Measurements from ENCODE around the gene NOS1.
"Not testable (repeated sequence)": the region's sequence is repeated elsewhere in the genome, so short reads cannot be mapped to it uniquely, and the experiment has no call there.

NOS1 gene

DNA sequence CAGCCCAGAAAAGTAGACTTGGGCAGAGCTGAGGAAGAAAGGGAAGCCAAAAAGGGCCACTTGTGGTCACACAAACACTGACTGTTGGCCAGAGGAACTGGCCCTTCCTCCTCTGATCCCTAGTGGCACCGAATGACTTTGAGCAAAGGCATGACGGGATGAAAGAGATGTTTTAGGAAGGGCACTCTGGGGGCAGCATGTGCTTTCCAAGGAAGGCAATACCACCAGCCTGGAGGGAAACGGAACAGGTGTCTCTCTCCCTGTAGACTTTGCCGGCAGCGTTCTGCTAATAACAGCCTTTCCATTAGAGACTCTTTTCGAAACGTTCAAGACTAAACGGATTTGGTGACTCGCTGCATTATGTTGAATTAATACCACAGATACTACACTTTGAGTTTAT lies 158.9 kb downstream of the NOS1 start:
- DNase-seq = no peak

DNA sequence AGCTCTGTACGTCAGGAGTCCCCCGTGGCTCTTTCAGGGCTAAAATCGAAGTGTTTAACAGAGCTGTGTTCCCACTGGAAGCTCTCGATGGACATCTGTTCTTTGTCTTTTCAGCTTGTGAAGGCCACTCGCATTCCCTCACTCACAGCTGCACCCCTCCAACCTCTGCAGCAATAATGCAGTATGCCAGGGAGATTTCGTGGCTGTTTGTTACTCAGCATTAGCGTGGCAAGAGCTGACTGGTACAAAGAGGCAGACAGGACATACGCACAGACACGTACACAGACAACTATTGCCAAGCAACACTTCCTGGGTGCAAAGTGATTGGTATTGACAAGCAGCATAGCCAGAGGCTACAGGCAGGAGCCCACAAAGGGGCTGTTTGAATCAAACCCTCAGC lies 159.4 kb downstream of the NOS1 start:
- no peak for DNase-seq

DNA sequence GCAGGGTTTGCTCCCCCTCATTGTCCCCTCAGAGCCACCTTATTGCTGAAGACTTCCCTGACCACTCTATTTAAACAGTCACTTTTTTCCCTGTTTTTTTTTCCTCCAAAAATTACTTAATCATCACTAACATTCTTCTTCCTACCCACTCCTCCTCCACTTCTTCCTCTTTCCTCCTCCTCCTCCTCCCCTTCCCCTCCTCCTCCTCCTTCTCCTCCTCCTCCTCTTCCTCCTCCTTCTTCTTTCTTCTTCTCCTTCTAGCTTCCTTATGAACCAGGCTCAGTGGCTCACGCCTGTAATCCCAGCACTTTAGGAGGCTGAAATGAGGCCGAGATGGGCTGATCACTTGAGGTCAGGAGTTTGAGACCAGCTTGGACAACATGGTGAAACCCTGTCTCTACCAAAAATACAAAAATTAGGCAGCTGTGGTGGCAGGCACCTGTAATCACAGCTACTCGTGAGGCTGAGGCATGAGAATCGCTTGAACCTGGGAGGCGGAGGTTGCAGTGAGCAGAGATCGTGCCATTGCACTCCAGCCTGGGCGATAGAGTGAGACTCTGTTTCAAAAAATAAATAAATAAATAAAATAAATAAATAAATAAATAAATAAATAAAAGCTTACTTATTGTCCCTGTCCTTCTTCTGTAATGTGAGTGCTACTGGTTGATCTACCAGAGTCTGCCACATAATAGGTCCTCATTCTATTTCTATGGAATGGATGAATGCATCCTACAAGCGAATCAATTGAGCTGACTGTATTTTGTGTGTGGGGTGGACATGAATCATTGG lies 161.3 kb downstream of the NOS1 start:
- DNase-seq = not testable (repeated sequence)

DNA sequence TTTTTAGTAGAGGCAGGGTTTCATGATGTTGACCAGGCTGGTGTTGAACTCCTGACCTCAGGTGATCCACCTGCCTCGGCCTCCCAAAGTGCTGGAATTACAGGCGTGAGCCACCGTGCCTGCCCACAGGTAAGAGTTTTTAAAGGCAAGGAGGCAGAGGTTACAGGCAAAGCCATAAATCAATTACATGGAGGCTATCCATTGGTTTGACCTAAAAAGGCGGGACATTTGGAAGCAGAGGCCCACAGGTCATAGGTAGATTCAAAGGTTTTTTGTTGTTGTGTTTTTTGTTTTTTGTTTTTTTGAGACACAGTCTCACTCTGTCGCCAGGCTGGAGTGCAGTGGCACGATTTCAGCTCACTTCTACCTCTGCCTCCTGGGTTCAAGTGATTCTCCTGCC lies 165.1 kb downstream of the NOS1 start:
- not testable (repeated sequence) for DNase-seq

DNA sequence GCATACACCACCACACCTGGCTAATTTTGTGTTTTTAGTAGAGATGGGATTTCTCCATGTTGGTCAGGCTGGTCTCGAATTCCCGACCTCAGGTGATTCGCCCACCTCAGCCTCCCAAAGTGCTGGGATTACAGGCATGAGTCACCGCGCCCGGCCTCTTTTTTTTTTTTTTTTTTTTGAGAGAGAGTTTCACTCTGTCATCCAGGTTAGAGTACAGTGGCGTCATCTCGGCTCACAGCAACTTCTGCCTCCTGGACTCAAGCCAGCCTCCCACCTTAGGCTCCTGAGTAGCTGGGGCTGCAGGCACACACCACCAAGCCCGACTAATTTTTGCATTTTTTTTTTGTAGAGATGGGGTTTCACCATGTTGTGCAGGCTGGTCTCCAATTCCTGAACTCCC lies 166.4 kb downstream of the NOS1 start:
- DNase-seq = not testable (repeated sequence)

DNA sequence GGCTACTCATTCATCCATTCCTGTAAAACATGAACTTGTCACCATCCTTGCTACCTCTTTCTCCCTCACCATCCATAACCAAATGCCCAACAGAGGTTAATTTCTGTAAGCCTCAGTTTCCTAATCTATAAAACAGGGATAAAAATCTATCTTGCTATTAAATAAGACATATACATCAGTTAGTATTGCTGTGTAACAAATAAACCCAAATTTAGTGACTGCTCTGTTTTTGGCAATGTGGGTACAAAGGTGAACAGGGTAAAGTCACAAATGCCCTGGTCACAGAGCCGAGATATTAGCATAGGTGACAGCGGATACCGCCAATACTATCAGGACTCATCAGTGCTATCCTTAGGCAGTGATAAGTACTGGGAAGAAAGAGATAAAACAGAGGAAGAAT lies 167.5 kb downstream of the NOS1 start:
- DNase-seq = no peak

DNA sequence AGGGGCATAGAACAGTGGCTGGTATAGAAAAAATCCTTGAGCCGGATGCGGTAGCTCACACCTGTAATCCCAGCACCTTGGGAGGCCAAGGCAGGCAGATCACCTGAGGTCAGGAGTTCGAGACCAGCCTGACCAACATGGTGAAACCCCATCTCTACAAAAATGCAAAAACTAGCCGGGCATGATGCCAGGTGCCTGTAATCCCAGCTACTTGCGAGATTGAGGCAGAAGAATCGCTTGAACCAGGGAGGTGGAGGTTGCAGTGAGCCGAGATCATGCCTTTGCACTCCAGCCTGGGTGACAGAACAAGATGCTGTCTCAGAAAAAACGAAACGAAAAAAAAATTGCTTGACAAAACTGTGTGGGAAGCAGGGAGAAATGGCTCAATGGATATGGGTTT lies 168.8 kb downstream of the NOS1 start:
- not testable (repeated sequence) for DNase-seq

DNA sequence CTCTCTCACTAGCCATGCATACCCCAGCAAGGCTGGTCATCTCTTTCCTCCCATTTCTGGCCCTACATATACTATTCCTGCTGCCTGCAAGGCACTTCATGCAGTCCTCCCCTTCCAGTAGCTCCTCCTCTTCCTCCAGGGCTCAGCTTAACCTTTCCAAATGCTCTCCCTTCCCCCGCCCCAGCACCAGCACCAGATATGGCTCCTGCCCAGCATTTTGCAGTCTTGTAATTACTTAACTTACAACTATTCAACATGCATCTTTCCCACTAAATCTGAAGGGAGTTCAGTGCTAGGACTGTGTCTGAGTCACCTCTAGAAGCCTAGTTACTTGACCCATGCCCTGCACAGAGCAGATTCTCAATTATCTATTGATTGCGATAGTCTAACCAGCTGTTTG lies 169.4 kb downstream of the NOS1 start:
- DNase-seq = peak; percentile 7

DNA sequence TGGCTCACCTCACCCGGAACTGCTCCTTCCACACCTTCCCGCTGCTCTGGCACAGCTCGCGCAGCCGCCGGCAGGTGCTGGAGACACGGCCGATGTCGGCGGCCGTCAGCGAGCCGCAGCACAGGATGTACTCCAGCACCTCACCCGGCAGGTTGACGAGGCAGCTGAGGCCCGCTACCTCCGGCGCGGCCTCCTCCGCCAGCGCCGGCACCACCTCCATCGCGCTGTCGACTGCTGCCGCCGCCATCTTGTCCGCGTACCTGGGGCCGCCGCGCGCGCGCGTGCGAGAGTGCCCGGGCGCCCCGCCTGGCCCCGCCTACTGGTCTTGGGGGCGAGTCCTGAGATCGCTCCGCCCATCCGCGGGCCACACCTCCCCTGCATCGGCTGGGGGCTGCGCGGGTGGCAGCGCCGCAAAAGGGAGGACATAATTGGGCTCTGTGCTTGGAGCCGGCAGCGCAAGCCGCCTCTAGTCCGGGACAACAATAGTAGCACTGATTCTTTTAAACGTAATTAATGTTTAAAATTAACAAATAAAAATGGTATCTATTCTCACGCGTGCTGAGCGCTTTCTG lies 171.1 kb downstream of the NOS1 start, which contains the start of gene FBXO21:
FBXO21 (minus strand) TSS at position 261 of the 572 bp plus-strand sequence; CDS start at position 247, 14 bp downstream.
- peak; percentile 93 for DNase-seq

DNA sequence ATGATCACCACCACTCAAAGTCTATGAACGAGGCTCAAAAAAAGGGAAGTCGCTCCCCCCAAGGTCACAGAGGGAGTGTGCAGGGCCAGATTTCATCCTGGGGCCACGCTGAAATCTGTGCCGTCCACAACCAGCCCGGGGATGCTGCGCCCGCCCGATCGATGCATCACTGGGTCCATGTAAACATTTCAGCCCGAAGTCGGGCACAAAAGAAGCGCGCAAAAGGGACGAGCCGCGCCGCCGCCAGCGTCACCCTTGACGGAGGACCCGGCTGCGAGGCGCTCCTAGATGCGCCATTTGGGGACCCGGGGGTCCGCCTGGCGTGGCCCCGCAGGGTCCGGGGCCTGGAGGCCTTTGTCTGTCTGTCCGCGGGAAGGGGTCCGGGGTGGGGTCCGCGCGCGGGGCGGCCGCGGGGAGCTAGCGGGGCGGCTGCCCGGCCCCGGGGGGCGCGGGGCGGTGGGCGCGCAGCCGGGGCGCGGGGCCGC lies 171.7 kb downstream of the NOS1 start:
- DNase-seq = peak; percentile 45

DNA sequence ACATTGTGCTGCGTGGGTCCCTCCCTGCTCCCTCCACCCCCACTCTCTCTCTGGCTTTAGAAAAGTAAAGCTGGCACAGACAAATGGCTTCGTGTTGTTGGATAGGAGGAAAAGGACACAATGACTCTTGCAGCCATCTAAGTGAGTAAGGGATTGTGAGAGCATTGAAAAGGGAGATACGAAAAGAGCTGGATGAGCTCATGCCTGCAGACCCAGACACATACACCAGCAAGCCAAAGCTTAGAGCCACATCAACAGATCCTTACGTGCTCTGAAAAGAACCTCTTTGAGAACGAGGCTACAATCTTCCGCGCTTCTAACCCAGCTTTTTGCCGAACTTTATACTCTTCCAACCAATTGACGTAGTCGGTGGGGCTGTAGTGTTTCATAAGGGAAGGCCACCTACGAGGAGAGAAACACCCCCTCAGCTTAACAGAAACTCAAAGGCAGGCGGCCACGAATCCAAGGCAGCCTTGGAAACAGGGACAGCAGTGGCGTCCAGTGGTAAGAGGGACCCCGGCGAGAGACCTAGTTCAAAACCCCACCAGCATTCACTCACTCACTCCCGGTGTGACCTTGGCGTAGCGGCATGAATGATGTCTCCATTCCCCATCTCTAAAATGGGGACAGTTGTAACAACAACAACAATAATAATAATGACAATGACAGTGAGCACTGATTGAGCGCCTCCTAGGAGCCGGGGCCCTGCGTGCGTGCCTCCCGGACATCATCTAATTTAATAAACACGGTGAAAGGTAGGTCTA lies 172.3 kb downstream of the NOS1 start:
- DNase-seq = peak; percentile 23

DNA sequence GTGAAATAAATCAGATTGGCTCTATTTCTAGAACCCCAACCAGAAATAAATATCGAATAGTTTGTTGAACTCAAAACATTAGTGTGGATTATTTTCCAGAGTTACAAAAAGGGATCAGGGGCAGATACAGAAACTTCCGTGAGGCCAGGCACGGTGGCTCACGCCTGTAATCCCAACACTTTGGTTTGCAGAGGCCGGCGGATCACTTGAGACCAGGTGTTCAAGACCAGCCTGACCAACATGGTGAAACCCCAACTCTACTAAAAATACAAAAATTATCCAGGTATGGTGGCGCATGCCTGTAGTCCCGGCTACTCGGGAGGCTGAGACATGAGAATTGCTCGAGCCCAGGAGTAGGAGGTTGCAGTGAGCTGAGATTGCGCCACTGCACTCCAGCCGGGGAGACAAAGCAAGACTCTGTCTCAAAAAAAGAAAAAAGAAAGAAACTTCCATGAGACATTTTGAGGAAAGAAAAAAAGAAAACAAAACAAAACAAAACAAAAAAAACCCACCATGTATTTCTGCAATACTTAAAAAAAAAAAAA lies 173.2 kb downstream of the NOS1 start:
- DNase-seq = no peak

DNA sequence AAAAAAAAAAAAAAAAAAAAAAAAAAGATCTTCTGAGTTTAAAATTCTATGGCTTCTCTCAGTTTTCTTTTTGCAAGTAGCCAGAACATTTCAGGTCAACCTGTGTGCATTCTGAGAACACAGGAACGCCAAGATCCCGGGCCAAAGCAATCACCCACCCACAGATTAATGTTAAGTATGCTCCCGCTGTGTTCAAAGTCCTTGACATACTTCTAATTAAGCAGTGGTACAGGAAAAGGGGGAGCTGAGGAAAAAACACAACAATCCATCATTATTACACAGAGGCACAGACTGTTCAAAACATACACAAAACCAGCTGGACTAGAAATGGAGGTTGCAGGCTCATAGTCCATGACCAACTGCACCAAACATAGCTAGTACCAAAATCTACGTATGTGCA lies 174.0 kb downstream of the NOS1 start:
- no peak for DNase-seq

DNA sequence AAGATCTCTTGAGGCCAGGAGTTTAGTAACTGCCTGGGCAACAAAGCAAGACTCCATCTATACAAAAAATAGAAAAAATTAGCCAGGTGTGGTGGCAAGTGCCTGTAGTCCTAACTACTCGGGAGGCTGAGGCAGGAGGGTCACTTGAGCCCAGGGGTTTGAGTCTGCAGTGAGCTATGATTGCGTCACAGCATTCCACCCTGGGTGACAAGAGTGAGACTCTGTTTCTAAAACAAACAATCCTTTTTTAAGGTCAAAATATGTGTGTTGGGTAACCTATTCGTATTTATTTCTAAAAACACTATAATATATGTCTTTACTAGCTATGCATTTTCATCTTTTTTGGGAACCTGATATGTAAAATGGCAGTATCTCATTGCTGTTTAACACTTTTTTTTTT lies 178.6 kb downstream of the NOS1 start:
- no peak for DNase-seq

DNA sequence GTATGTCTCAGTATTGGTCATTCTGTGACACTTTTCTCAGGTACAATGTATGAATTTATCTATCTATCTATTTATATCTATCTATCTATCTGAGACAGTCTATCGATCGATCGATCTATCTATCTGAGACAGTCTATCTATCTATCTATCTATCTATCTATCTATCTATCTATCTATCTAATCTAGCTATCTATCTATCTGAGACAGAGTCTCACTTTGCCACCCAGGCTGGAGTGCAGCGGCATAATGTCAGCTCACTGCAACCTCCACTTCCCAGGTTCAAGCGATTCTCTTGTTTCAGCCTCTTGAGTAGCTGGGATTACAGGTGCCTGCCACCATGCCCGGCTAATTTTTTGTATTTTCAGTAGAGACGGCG lies 180.0 kb downstream of the NOS1 start:
- not testable (repeated sequence) for DNase-seq

DNA sequence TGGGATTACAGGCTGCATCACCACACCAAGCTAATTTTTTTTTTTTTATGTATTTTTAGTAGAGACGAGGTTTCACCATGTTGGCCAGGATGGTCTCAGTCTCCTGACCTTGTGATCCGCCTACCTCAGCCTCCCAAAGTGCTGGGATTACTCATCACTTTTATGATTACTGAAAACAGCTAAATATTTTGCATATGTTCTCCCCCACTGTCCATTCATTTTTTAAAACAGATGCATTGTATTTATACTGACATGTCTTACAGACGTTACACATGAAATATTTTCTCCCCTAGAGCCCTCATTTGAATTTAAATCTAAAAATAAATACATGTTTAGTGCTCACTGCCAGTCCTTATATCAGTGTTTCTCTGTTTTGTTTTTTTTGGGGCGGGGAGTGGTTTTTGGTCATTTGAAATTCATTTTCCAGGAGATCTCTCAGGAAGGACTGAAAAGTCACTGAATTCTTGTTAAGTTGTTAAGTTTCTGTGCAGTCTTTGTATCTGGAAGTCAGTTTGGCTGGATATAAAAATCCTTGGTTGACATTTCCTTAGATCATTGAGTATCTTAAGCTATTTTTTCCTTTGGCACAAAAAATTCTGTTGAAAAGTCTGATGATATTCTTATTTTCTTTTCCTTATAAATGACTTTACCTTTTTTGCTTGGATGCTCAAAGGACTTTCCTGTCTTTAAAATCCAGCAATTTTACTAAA lies 180.5 kb downstream of the NOS1 start:
- no peak for DNase-seq

DNA sequence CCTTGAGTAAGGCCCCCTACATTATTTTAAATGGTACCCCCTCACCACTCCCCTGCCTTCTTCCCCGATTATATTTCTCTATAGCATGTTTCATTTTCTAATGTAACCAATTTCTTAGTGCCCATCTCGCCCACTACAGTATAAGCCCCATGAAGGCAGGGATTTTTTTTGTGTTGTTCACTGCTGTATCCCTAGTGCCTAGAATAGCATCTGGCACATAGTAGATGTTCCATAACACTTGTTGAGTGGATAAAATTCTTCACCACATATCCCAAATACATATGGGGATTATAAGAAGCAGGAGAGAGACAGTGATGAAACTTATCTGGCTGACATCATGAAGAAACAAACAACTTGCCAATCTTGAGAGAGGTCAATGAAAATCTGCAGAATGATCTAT lies 182.7 kb downstream of the NOS1 start:
- no peak for DNase-seq

DNA sequence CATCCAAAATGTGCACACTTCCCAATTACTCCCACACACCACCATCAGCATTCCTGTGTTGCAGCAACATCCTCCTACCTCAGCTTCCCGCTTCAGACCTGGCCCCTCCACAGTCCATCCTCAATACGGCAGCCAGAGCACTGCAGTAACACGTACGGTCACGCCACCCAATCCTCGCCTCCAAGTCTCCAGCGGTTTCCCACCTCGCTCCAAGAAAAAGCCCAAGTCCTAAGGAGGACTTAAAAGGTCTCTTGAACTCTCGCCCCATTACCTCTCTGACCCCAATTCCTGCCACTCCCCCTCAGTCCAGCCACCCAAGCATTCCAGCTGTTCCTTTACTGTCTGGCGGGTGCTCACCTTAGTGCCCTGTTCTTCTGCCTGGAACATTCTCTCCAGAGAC lies 183.1 kb downstream of the NOS1 start:
- no peak for DNase-seq

DNA sequence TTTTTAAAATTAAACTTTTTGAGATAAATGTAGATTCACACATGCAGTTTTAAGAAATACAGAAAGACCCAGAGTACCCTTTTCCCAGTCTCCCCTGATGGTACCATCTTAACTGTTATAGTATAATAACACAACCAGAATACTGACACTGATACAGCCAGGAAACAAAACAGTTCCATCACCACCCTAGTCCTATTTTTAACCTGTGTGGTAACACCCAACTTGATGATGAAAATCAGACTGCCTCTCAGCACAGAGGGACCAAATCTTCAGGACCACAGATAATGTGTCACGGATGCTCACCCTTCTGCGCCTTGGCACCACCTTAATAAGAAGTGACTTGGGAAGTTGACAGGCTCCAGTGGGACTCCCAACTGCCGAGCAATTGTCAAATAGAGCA lies 189.3 kb downstream of the NOS1 start:
- DNase-seq = no peak

DNA sequence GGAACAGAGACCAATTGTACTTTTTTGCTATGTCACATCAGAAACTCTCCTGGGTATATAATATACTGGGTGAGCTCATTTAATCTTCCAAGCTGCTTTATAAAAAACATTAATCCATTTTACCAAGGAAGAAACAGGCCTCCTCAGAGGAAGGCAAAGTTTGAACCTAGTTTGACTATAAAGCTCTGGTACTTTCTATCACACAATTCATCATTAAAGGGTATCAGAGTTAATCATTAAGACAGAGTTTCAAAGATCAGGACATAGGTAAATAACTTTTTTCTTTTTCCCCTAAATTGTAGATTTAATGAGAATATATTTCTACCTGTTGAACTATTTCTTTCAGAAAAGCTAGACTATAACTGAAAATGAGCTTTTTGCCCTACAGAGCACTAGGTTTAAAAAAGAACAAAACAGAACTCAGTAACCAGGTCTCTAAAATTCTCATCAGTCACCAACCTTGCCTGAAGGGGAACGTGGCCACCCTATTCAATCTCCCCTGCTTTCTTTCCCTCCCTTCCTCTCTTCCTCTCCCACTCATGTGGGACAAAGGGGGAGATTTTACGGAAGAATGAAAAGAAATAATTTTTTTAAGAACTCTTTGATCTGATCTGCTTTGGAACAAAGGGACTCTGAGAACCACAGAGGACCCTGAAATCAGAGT lies 189.8 kb downstream of the NOS1 start:
- DNase-seq = no peak

DNA sequence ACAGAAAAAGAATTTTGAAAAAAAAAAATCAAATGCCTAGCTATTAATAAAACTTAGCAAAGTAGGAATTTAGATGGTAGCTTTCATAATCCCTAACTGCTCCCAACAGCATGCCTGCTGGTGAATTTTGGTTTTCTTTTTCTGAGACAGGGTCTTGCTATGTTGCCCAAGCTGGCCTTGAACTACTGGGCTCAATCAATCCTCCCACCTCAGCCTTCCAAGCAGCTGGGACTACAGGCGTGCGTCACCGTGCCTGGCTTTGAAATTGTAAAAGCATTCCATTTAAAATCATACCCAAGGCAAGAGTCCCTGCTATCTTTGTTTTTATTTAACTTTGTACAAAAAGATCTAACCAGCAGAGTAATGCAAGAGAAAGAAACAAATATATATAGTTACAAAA lies 191.9 kb downstream of the NOS1 start:
- no peak for DNase-seq

DNA sequence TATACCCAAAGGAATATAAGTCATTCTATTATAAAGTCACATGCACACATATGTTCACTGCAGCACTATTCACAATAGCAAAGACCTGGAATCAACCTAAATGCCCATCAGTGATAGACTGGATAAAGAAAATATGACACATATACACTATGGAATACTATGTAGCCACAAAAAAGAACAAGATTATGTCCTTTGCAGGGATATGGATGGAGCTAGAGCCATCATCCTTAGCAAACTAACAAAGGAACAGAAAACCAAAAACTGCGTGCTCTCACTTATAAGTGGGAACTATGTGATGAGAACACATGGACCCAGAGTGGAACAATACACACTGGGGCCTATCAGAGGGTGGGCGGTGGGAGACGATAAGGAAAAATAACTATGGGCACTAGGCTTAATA lies 192.4 kb downstream of the NOS1 start:
- DNase-seq = no peak

Data from NCI-H510A (cell line).